ENCODE results near the gene UPF2.

Gene UPF2

GRCh38 chr10:11881477-11882417 lies 160.9 kb downstream of the UPF2 start:
- DNase-seq = no peak

GRCh38 chr10:11881030-11881476 lies 161.6 kb downstream of the UPF2 start:
- no peak for DNase-seq

GRCh38 chr10:11880151-11881029 lies 162.2 kb downstream of the UPF2 start:
- no peak for DNase-seq

GRCh38 chr10:11879387-11880094 lies 163.1 kb downstream of the UPF2 start:
- DNase-seq = no peak

GRCh38 chr10:11878776-11879175 lies 163.8 kb downstream of the UPF2 start:
- no peak for DNase-seq

GRCh38 chr10:11877591-11877905 lies 165.1 kb downstream of the UPF2 start:
- no peak for DNase-seq

- DNase-seq = no peak
These were observed 165.6 kb downstream of the UPF2 start for GRCh38 chr10:11876805-11877590.

GRCh38 chr10:11876324-11876723 lies 166.3 kb downstream of the UPF2 start:
- DNase-seq = no peak

GRCh38 chr10:11875494-11876281 lies 166.9 kb downstream of the UPF2 start:
- no peak for DNase-seq

- DNase-seq = peak; percentile 22 to 25
These were observed 167.8 kb downstream of the UPF2 start for GRCh38 chr10:11874568-11875493.

- no peak for DNase-seq
These were observed 171.1 kb downstream of the UPF2 start for GRCh38 chr10:11871466-11871865.

- no peak for DNase-seq
These were observed 171.7 kb downstream of the UPF2 start for GRCh38 chr10:11870900-11871400.

- DNase-seq = no peak
These were observed 172.2 kb downstream of the UPF2 start for GRCh38 chr10:11870461-11870780.

Data from inflammatory macrophage treated with lipopolysaccharide for 1 hour (primary cell).